Type B pancreatic cell (in vitro differentiated cells): ENCODE data around the gene NCKAP1. TPM values are rescaled to one million over a fixed set of nuclear protein-coding genes. Genes with fewer than 3 reads are reported as not detected.

Experiments
- DNase-seq: peaks from one replicate; pipeline ENCODE4 v3.0.0; 2021; ENCODE audit warnings: mixed read lengths; ENCODE audit not compliant: unreplicated experiment; ENCODE audit errors: extremely low spot score
- H3K27ac Mint-ChIP-seq: 2 replicates; pipeline ENCODE4 v1.8.0; 2021; ENCODE audit warnings: mild to moderate bottlenecking, mixed read lengths
- H3K27me3 Mint-ChIP-seq: 2 replicates; pipeline ENCODE4 v1.8.0; 2021; ENCODE audit warnings: mixed read lengths
- H3K36me3 Mint-ChIP-seq: 2 replicates; pipeline ENCODE4 v1.8.0; 2021; ENCODE audit warnings: mixed read lengths
- H3K4me1 Mint-ChIP-seq: one replicate; pipeline ENCODE4 v1.8.0; 2021; ENCODE audit warnings: mixed read lengths; ENCODE audit not compliant: unreplicated experiment
- H3K4me3 Mint-ChIP-seq: 2 replicates; pipeline ENCODE4 v1.8.0; 2021; ENCODE audit warnings: mild to moderate bottlenecking, mixed read lengths
- H3K9me3 Mint-ChIP-seq: 2 replicates; pipeline ENCODE4 v1.8.0; 2021; ENCODE audit warnings: mixed read lengths
- total RNA-seq: library from RNA; stranded (reverse); gene quantifications from 2 replicates; pipeline ENCODE4 v1.2.1, GENCODE V29; 2021; ENCODE audit warnings: low replicate concordance
- TF ChIP-seq, protein P1 (sequence below): fragments of 200-600 bp; sonication (generic); conservative IDR thresholded peaks from 2 replicates; pipeline ENCODE4 v1.5.0; 2021; ENCODE audit warnings: antibody characterized with exemption, mild to moderate bottlenecking

NCKAP1 gene
- total RNA-seq, 1 donor from 2014 or later: 104 TPM

GRCh38 chr2:183027443-183027842, 10.8 kb downstream of the NCKAP1 start:
- H3K27ac Mint-ChIP-seq: no peak overlapping the region
- H3K4me3 Mint-ChIP-seq: no peak overlapping the region
- H3K36me3 Mint-ChIP-seq: peaks cover 6% of the 10 kb centered on the region
- TF ChIP-seq, protein P1, sequence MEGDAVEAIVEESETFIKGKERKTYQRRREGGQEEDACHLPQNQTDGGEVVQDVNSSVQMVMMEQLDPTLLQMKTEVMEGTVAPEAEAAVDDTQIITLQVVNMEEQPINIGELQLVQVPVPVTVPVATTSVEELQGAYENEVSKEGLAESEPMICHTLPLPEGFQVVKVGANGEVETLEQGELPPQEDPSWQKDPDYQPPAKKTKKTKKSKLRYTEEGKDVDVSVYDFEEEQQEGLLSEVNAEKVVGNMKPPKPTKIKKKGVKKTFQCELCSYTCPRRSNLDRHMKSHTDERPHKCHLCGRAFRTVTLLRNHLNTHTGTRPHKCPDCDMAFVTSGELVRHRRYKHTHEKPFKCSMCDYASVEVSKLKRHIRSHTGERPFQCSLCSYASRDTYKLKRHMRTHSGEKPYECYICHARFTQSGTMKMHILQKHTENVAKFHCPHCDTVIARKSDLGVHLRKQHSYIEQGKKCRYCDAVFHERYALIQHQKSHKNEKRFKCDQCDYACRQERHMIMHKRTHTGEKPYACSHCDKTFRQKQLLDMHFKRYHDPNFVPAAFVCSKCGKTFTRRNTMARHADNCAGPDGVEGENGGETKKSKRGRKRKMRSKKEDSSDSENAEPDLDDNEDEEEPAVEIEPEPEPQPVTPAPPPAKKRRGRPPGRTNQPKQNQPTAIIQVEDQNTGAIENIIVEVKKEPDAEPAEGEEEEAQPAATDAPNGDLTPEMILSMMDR: no peak
- peaks cover 24% of the 10 kb centered on the region for H3K4me1 Mint-ChIP-seq
- H3K27me3 Mint-ChIP-seq: no peaks in the 10 kb centered on the region
- DNase-seq: no peak
- no peaks in the 10 kb centered on the region for H3K9me3 Mint-ChIP-seq

GRCh38 chr2:183026424-183026823, 11.8 kb downstream of the NCKAP1 start:
- Mint-ChIP-seq H3K27ac (no peak overlapping the region), H3K36me3 (peaks cover 13% of the 10 kb centered on the region), H3K4me1 (peaks cover 19% of the 10 kb centered on the region), H3K9me3 (no peaks in the 10 kb centered on the region), H3K4me3 (no peak overlapping the region), H3K27me3 (no peaks in the 10 kb centered on the region)
- DNase-seq: no peak
- TF ChIP-seq, protein P1: no peak

- Mint-ChIP-seq H3K4me1 (peaks cover 19% of the 10 kb centered on the region), H3K27ac (no peak overlapping the region), H3K36me3 (peaks cover 16% of the 10 kb centered on the region), H3K27me3 (no peaks in the 10 kb centered on the region), H3K4me3 (no peak overlapping the region), H3K9me3 (no peaks in the 10 kb centered on the region)
- no peak for DNase-seq
- TF ChIP-seq, protein P1: no peak
These were observed 12.3 kb downstream of the NCKAP1 start for GRCh38 chr2:183025993-183026392.

GRCh38 chr2:183024339-183025095, 13.7 kb downstream of the NCKAP1 start:
- Mint-ChIP-seq H3K9me3 (no peaks in the 10 kb centered on the region), H3K4me1 (peaks cover 12% of the 10 kb centered on the region), H3K36me3 (peaks cover 23% of the 10 kb centered on the region), H3K4me3 (no peak overlapping the region), H3K27ac (no peak overlapping the region), H3K27me3 (no peaks in the 10 kb centered on the region)
- DNase-seq: no peak
- TF ChIP-seq, protein P1: no peak

DNA sequence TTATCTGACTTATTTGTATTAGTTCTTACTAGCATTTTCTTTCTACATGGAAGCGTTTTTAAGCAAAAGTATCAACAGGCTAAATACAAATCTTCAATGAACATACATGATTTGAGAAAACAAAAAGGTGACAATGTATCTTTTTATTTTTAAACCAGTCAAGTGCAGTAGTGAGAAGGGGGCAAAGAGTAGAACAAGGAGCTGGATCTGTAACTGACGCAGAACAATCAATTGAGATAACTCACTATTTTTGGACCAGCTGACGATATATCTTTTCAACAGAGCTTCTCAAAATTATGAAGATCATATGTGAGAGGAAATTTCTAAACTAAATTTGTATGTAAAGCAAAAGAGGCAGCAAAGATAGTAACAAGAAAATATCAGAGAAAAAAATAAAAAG, 15.5 kb downstream of the NCKAP1 start:
- no peak overlapping the region for H3K4me3 Mint-ChIP-seq
- no peaks in the 10 kb centered on the region for H3K9me3 Mint-ChIP-seq
- no peak overlapping the region for H3K27ac Mint-ChIP-seq
- DNase-seq: no peak
- H3K36me3 Mint-ChIP-seq: peaks cover 21% of the 10 kb centered on the region
- TF ChIP-seq, protein P1: no peak
- H3K4me1 Mint-ChIP-seq: peaks cover 7% of the 10 kb centered on the region
- no peaks in the 10 kb centered on the region for H3K27me3 Mint-ChIP-seq
